Trophoblast cell (in vitro differentiated cells and primary cell): ENCODE results near the gene NRL.

Source experiments
- DNase-seq, 2 donors: peaks; one replicate each; pipeline ENCODE4 v3.0.0-alpha.2; 2016
- H2AFZ ChIP-seq: 2 replicates; pipeline ENCODE4 v1.6.1; 2013; ENCODE audit warnings: low read length, moderate library complexity, mild to moderate bottlenecking; ENCODE audit not compliant: insufficient read depth, poor library complexity
- H2AK5ac ChIP-seq: 2 replicates; pipeline ENCODE4 v1.6.1; 2013; ENCODE audit warnings: mild to moderate bottlenecking, low read length
- H2BK120ac ChIP-seq: 2 replicates; pipeline ENCODE4 v1.6.1; 2013; ENCODE audit warnings: low read length, mild to moderate bottlenecking, moderate library complexity; ENCODE audit not compliant: insufficient read depth, poor library complexity
- H2BK12ac ChIP-seq: 2 replicates; pipeline ENCODE4 v1.6.1; 2013; ENCODE audit warnings: mild to moderate bottlenecking, low read length, moderate library complexity
- H2BK5ac ChIP-seq: 2 replicates; pipeline ENCODE4 v1.6.1; 2013; ENCODE audit warnings: low read length, low read depth, moderate library complexity, mild to moderate bottlenecking; ENCODE audit not compliant: poor library complexity
- H3K14ac ChIP-seq: 2 replicates; pipeline ENCODE4 v1.6.1; 2013; ENCODE audit warnings: mild to moderate bottlenecking, low read length
- H3K18ac ChIP-seq: 2 replicates; pipeline ENCODE4 v1.6.1; 2013; ENCODE audit warnings: mild to moderate bottlenecking, low read length
- H3K23ac ChIP-seq: 2 replicates; pipeline ENCODE4 v1.6.1; 2013; ENCODE audit warnings: low read length
- H3K27ac ChIP-seq: 2 replicates; pipeline ENCODE4 v1.5.1; 2013; ENCODE audit warnings: low read depth, mild to moderate bottlenecking, inconsistent platforms, low read length, moderate library complexity
- H3K27me3 ChIP-seq: 2 replicates; pipeline ENCODE4 v1.6.1; 2013; ENCODE audit warnings: inconsistent platforms, mild to moderate bottlenecking, low read length, moderate library complexity; ENCODE audit not compliant: insufficient read depth
- H3K36me3 ChIP-seq, 2 experiments: 1 replicate in 1 of 2; 2 replicates in 1 of 2; pipeline ENCODE4 v1.6.1; 2013; ENCODE audit warnings: low read length in 2 of 2, mild to moderate bottlenecking in 2 of 2, moderate library complexity in 1 of 2; ENCODE audit not compliant: insufficient read depth in 2 of 2, control insufficient read depth in 1 of 2
- H3K4ac ChIP-seq: 2 replicates; pipeline ENCODE4 v1.6.1; 2013; ENCODE audit warnings: low read depth, mild to moderate bottlenecking, low read length, moderate library complexity
- H3K4me1 ChIP-seq, 2 experiments: 1 replicate in 1 of 2; 2 replicates in 1 of 2; pipeline ENCODE4 v1.6.1; 2013; ENCODE audit warnings: low read length in 2 of 2, mild to moderate bottlenecking in 2 of 2, moderate library complexity in 1 of 2; ENCODE audit not compliant: insufficient read depth in 2 of 2, control insufficient read depth in 1 of 2
- H3K4me2 ChIP-seq: 2 replicates; pipeline ENCODE4 v1.6.1; 2013; ENCODE audit warnings: inconsistent platforms, mild to moderate bottlenecking, low read length, moderate library complexity
- H3K4me3 ChIP-seq: 2 replicates; pipeline ENCODE4 v1.5.1; 2013; ENCODE audit warnings: mild to moderate bottlenecking, low read depth, low read length, inconsistent platforms
- H3K79me1 ChIP-seq: one replicate; pipeline ENCODE4 v1.6.1; 2013; ENCODE audit warnings: low read length
- H3K79me2 ChIP-seq: 2 replicates; pipeline ENCODE4 v1.6.1; 2013; ENCODE audit warnings: low read length, mild to moderate bottlenecking; ENCODE audit not compliant: control insufficient read depth, insufficient read depth, poor library complexity
- H3K9ac ChIP-seq: 2 replicates; pipeline ENCODE4 v1.6.1; 2013; ENCODE audit warnings: mild to moderate bottlenecking, low read length
- H3K9me3 ChIP-seq: 2 replicates; pipeline ENCODE4 v1.6.1; 2013; ENCODE audit warnings: low read depth, mild to moderate bottlenecking, control low read depth, inconsistent platforms, low read length; ENCODE audit not compliant: insufficient read depth
- H4K12ac ChIP-seq: 2 replicates; pipeline ENCODE4 v1.6.1; 2013; ENCODE audit warnings: low read depth, mild to moderate bottlenecking, low read length, moderate library complexity
- H4K8ac ChIP-seq: 2 replicates; pipeline ENCODE4 v1.6.1; 2013; ENCODE audit warnings: low read depth, mild to moderate bottlenecking, low read length, moderate library complexity
- H4K91ac ChIP-seq: one replicate; pipeline ENCODE4 v1.6.1; 2013; ENCODE audit warnings: low read depth, mild to moderate bottlenecking, low read length, moderate library complexity
- WGBS: extraction: QIAGEN DNeasy Blood & Tissue Kit; methylation state at CpG from one replicate; pipeline ENCODE4 v1.1.7; 2013; ENCODE audit warnings: missing lambda C conversion rate; ENCODE audit not compliant: insufficient read length, insufficient coverage; ENCODE audit errors: extremely low coverage; 5-methylcytosine and 5-hydroxymethylcytosine counted together

NRL gene

GRCh38 chr14:24086193-24086955, 28.4 kb downstream of the NRL start:
- no peak overlapping the region for H3K18ac ChIP-seq
- no CpG with 5 or more reads among the region's 3 CpGs for WGBS
- H3K9me3 ChIP-seq: no peaks in the 10 kb centered on the region
- no peaks in the 10 kb centered on the region for H3K36me3 ChIP-seq
- no peak overlapping the region for H3K9ac ChIP-seq
- no peak overlapping the region for H3K14ac ChIP-seq
- H4K12ac ChIP-seq: no peak overlapping the region
- H3K4ac ChIP-seq: no peak overlapping the region
- H3K27ac ChIP-seq: no peak overlapping the region
- no peak overlapping the region for H3K4me3 ChIP-seq
- no peak overlapping the region for H2AK5ac ChIP-seq
- H4K91ac ChIP-seq: no peak overlapping the region
- peaks cover 0 to under 1% of the 10 kb centered on the region in 2 experiments for H3K4me1 ChIP-seq
- no peaks in the 10 kb centered on the region for H3K79me2 ChIP-seq
- no peak overlapping the region for H3K4me2 ChIP-seq
- no peak overlapping the region for H2BK5ac ChIP-seq
- H3K27me3 ChIP-seq: peaks cover 5% of the 10 kb centered on the region
- no peak overlapping the region for H2BK12ac ChIP-seq
- H2AFZ ChIP-seq: no peak overlapping the region
- H3K23ac ChIP-seq: no peak overlapping the region
- no peak overlapping the region for H2BK120ac ChIP-seq
- DNase-seq: no peak
- H4K8ac ChIP-seq: no peak overlapping the region
- no peaks in the 10 kb centered on the region for H3K79me1 ChIP-seq

GRCh38 chr14:24085215-24085614, 29.5 kb downstream of the NRL start:
- WGBS: no CpG with 5 or more reads among the region's 3 CpGs
- no peak overlapping the region for H3K14ac ChIP-seq

GRCh38 chr14:24084440-24084839, 30.3 kb downstream of the NRL start:
- Histone ChIP-seq H3K9me3 (no peaks in the 10 kb centered on the region), H3K4me3 (no peak overlapping the region), H3K23ac (no peak overlapping the region), H3K79me2 (no peaks in the 10 kb centered on the region), H2BK120ac (no peak overlapping the region), H4K91ac (no peak overlapping the region), H3K4ac (no peak overlapping the region), H3K18ac (no peak overlapping the region), H3K27ac (no peak overlapping the region), H2AK5ac (no peak overlapping the region), H3K4me1 (peaks cover 3 to 6% of the 10 kb centered on the region in 2 experiments), H3K27me3 (peaks cover 14% of the 10 kb centered on the region), H2AFZ (no peak overlapping the region), H3K14ac (no peak overlapping the region), H2BK5ac (no peak overlapping the region), H3K36me3 (no peaks in the 10 kb centered on the region), H4K8ac (no peak overlapping the region), H3K79me1 (no peaks in the 10 kb centered on the region), H3K4me2 (no peak overlapping the region), H3K9ac (no peak overlapping the region), H4K12ac (no peak overlapping the region), H2BK12ac (no peak overlapping the region)
- no peak for DNase-seq
- WGBS: no CpG with 5 or more reads among the region's 2 CpGs

More at GRCh38 chr14:24085215-24085614, 29.5 kb downstream of the NRL start:
- no peak overlapping the region for H2BK120ac ChIP-seq
- no peak overlapping the region for H4K8ac ChIP-seq
- peaks cover 3 to 6% of the 10 kb centered on the region in 2 experiments for H3K4me1 ChIP-seq
- no peak overlapping the region for H4K12ac ChIP-seq
- H3K9ac ChIP-seq: no peak overlapping the region
- no peak overlapping the region for H2BK12ac ChIP-seq
- peaks cover 13% of the 10 kb centered on the region for H3K27me3 ChIP-seq
- H3K4me2 ChIP-seq: no peak overlapping the region
- H4K91ac ChIP-seq: no peak overlapping the region
- H3K79me2 ChIP-seq: no peaks in the 10 kb centered on the region
- no peak overlapping the region for H3K4me3 ChIP-seq
- DNase-seq: no peak
- H3K27ac ChIP-seq: no peak overlapping the region
- H3K23ac ChIP-seq: no peak overlapping the region
- no peaks in the 10 kb centered on the region for H3K36me3 ChIP-seq
- H3K79me1 ChIP-seq: no peaks in the 10 kb centered on the region
- no peak overlapping the region for H3K18ac ChIP-seq
- no peaks in the 10 kb centered on the region for H3K9me3 ChIP-seq
- H3K4ac ChIP-seq: no peak overlapping the region
- no peak overlapping the region for H2AK5ac ChIP-seq
- H2BK5ac ChIP-seq: no peak overlapping the region
- no peak overlapping the region for H2AFZ ChIP-seq

GRCh38 chr14:24083462-24083861, 31.3 kb downstream of the NRL start:
- H3K4me1 ChIP-seq: peaks cover 3 to 6% of the 10 kb centered on the region in 2 experiments
- H2BK12ac ChIP-seq: no peak overlapping the region
- H3K79me1 ChIP-seq: no peaks in the 10 kb centered on the region
- H3K27ac ChIP-seq: no peak overlapping the region
- no peak overlapping the region for H3K18ac ChIP-seq
- no peak overlapping the region for H2AFZ ChIP-seq
- WGBS: no CpG with 5 or more reads among the region's 3 CpGs
- H2AK5ac ChIP-seq: no peak overlapping the region
- H3K4me2 ChIP-seq: no peak overlapping the region
- DNase-seq: no peak
- H3K79me2 ChIP-seq: no peaks in the 10 kb centered on the region
- no peak overlapping the region for H3K4me3 ChIP-seq
- H3K9me3 ChIP-seq: no peaks in the 10 kb centered on the region
- H3K23ac ChIP-seq: no peak overlapping the region
- no peak overlapping the region for H3K14ac ChIP-seq
- H3K9ac ChIP-seq: no peak overlapping the region
- no peak overlapping the region for H4K91ac ChIP-seq
- no peak overlapping the region for H4K8ac ChIP-seq
- H2BK5ac ChIP-seq: no peak overlapping the region
- H3K27me3 ChIP-seq: peaks cover 14% of the 10 kb centered on the region
- H3K36me3 ChIP-seq: no peaks in the 10 kb centered on the region
- H3K4ac ChIP-seq: no peak overlapping the region
- H4K12ac ChIP-seq: no peak overlapping the region
- H2BK120ac ChIP-seq: no peak overlapping the region
